ENCODE measurements around the gene ATXN10. TPM values are rescaled to one million over a fixed set of nuclear protein-coding genes. Genes with fewer than 3 reads are reported as not detected.

Gene ATXN10
- total RNA-seq, 4 donors from 2014 or later: 28.4 to 184 (median 66.3) TPM

DNA sequence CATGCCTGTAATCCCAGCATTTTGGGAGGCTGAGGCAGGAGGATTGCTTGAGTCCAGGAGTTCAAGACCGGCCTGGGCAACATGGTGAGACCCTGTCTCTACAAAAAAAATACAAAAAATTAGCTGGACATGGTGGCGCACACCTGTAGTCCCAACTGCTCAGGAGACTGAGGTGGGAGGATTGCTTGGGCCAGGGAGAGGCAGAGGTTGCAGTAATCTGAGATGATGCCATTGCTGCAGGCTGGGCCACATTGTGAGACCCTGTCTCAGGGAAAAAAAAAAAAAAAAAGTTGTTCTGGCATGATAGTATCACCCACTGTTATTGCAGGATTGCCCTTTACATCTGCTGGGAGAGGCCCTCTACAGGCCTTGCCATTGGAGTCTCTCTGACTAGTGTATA, 18.4 kb downstream of the ATXN10 start:
- DNase-seq: no peak
- Histone ChIP-seq H3K27me3 (no peaks in the 10 kb centered on the region), H3K9me3 (no peaks in the 10 kb centered on the region), H3K4me3 (no peak overlapping the region), H3K27ac (no peak overlapping the region), H3K36me3 (peaks cover 0 to 16% (median 0%) of the 10 kb centered on the region in 3 donors), H3K4me1 (no peaks in the 10 kb centered on the region)
- TF ChIP-seq, protein P1, sequence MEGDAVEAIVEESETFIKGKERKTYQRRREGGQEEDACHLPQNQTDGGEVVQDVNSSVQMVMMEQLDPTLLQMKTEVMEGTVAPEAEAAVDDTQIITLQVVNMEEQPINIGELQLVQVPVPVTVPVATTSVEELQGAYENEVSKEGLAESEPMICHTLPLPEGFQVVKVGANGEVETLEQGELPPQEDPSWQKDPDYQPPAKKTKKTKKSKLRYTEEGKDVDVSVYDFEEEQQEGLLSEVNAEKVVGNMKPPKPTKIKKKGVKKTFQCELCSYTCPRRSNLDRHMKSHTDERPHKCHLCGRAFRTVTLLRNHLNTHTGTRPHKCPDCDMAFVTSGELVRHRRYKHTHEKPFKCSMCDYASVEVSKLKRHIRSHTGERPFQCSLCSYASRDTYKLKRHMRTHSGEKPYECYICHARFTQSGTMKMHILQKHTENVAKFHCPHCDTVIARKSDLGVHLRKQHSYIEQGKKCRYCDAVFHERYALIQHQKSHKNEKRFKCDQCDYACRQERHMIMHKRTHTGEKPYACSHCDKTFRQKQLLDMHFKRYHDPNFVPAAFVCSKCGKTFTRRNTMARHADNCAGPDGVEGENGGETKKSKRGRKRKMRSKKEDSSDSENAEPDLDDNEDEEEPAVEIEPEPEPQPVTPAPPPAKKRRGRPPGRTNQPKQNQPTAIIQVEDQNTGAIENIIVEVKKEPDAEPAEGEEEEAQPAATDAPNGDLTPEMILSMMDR (IDR thresholded peaks at IDR 0.05): no peak
- TF ChIP-seq POLR2A (IDR thresholded peaks at IDR 0.05): no peak

- H3K36me3 ChIP-seq: peaks cover 0 to 22% (median 0%) of the 10 kb centered on the region in 3 donors
- no peaks in the 10 kb centered on the region for H3K9me3 ChIP-seq
- H3K27ac ChIP-seq: no peak overlapping the region
- DNase-seq: no peak
- no peaks in the 10 kb centered on the region for H3K4me1 ChIP-seq
- no peak overlapping the region for H3K4me3 ChIP-seq
- H3K27me3 ChIP-seq: no peaks in the 10 kb centered on the region
- TF ChIP-seq, protein P1 (IDR thresholded peaks at IDR 0.05): no peak
- TF ChIP-seq POLR2A (IDR thresholded peaks at IDR 0.05): no peak
Measured at GRCh38 chr22:45692549-45692948, 20.9 kb downstream of the ATXN10 start.

- no peak for TF ChIP-seq POLR2A (IDR thresholded peaks at IDR 0.05)
- TF ChIP-seq, protein P1 (IDR thresholded peaks at IDR 0.05): no peak
- DNase-seq: no peak
- no peak overlapping the region for H3K4me3 ChIP-seq
- peaks cover 0 to 22% (median 0%) of the 10 kb centered on the region in 3 donors for H3K36me3 ChIP-seq
- no peaks in the 10 kb centered on the region for H3K9me3 ChIP-seq
- H3K27me3 ChIP-seq: no peaks in the 10 kb centered on the region
- no peak overlapping the region for H3K27ac ChIP-seq
- H3K4me1 ChIP-seq: no peaks in the 10 kb centered on the region
Measured at GRCh38 chr22:45693835-45694234, 22.2 kb downstream of the ATXN10 start.

GRCh38 chr22:45696227-45696626, 24.6 kb downstream of the ATXN10 start:
- H3K4me3 ChIP-seq: no peak overlapping the region
- H3K27me3 ChIP-seq: no peaks in the 10 kb centered on the region
- H3K36me3 ChIP-seq: peaks cover 0 to 38% (median 0%) of the 10 kb centered on the region in 3 donors
- DNase-seq: no peak
- H3K4me1 ChIP-seq: no peaks in the 10 kb centered on the region
- H3K9me3 ChIP-seq: no peaks in the 10 kb centered on the region
- H3K27ac ChIP-seq: no peak overlapping the region
- no peak for TF ChIP-seq POLR2A (IDR thresholded peaks at IDR 0.05)
- TF ChIP-seq, protein P1 (IDR thresholded peaks at IDR 0.05): no peak

DNA sequence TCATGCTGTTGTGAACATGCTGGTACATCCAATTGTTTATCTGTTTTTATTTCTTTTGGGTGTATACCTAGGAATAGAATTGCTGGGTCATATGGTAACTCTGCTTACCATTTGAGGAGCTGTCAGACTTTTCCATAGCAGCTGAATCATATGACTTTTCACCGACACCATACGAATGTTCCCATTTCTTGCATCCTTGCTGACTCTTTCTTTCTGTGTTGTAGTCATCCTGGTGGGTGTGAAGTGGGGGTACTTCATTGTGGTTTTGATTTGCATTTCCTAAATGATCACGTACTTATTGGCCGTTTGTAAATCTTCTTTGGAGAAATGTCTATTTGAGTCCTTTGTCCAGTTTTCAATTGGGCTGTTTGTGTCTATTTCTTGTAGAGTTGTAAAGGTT, 26.5 kb downstream of the ATXN10 start:
- no peaks in the 10 kb centered on the region for H3K9me3 ChIP-seq
- H3K4me3 ChIP-seq: no peak overlapping the region
- DNase-seq: no peak
- H3K36me3 ChIP-seq: peaks cover 0 to 33% (median 0%) of the 10 kb centered on the region in 3 donors
- TF ChIP-seq, protein P1 (IDR thresholded peaks at IDR 0.05): no peak
- TF ChIP-seq POLR2A (IDR thresholded peaks at IDR 0.05): no peak
- no peaks in the 10 kb centered on the region for H3K4me1 ChIP-seq
- no peak overlapping the region for H3K27ac ChIP-seq
- no peaks in the 10 kb centered on the region for H3K27me3 ChIP-seq

DNA sequence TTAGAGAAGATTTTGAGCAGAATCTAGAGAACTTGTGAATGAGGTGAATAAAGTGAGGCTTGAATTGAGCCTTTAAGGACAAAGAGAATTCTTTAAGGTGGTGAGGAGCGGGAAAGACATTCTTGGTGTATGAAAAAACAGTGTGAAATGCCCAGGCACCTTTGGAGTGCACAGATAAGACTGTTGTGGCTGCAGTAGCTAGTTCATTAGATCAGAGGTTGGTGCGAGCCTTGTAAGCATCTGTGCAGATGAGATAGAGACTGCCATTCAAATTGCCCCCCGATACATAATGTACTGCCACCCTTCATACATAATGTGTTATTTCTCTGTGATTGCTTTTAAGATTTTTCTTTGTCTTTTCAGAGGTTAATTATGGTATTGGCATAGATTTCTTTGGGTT, 31.3 kb downstream of the ATXN10 start:
- no peak for DNase-seq
- Histone ChIP-seq H3K9me3 (no peaks in the 10 kb centered on the region), H3K4me3 (no peak overlapping the region), H3K27me3 (no peaks in the 10 kb centered on the region), H3K27ac (no peak overlapping the region), H3K4me1 (no peaks in the 10 kb centered on the region), H3K36me3 (peaks cover 0 to 39% (median 0%) of the 10 kb centered on the region in 3 donors)
- TF ChIP-seq, protein P1 (IDR thresholded peaks at IDR 0.05): no peak
- TF ChIP-seq POLR2A (IDR thresholded peaks at IDR 0.05): no peak
